ENCODE measurements around the gene AK9. TPM values are rescaled to one million over a fixed set of nuclear protein-coding genes. Genes with fewer than 3 reads are reported as not detected.
A peak's percentile ranks its signal among the peaks of the same experiment; 100 is the strongest.

AK9 gene
- total RNA-seq, 1 experiment from 2014 or later, result 2.3 TPM

DNA sequence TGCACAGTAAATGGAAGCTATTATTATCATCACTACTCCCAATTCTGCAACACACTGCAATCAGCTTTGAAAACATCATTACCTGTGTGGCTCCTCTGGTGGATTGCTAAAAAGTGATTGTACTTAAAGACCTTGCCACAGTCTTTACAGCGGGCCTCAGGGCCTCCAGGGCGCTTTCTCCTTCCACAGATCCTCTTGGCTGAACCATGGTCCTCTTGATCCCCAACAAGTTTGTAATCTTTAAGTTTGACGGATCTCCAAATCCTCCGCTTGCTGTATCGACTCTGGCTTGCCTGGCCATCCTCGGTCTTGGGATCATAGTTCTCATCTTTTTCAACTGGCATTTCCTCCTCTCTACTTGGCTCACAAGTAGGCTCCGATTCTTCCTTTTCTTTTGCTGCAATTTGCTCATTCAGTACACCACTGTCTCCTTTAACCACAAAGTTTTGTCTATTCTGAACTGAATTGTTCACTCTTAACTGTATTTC is 210.0 kb downstream of the AK9 start:
- Histone ChIP-seq H3K4me1 (ENCODE audit: control insufficient read depth, insufficient read depth, low read length) (peaks cover 48% of the 10 kb centered on the region), H3K9me3 (ENCODE audit: control insufficient read depth, insufficient read depth, low read depth, low read length) (no peaks in the 10 kb centered on the region), H3K27ac (ENCODE audit: low read length) (peak overlapping the region; percentile 40; the same call in 1 of the 2 replicates), H3K27me3 (ENCODE audit: control insufficient read depth, insufficient read depth, low read length) (no peaks in the 10 kb centered on the region), H3K36me3 (ENCODE audit: control insufficient read depth, insufficient read depth, low read length) (peaks cover 22% of the 10 kb centered on the region), H3K4me3 (ENCODE audit: low read depth in 2 of 2, low read length in 2 of 2) (no peak overlapping the region; a peak in 1 of 4 replicates)
- ATAC-seq (no peak), DNase-seq (ENCODE audit: low read depth, low spot score) (no peak)
- ChIA-PET CTCF (no interaction called here), POLR2A (no interaction called here)
- TF ChIP-seq TCF7L2 (IDR thresholded peaks at IDR 0.05; ENCODE audit: low read depth, low read length), result no peak
- TF ChIP-seq, protein P1, sequence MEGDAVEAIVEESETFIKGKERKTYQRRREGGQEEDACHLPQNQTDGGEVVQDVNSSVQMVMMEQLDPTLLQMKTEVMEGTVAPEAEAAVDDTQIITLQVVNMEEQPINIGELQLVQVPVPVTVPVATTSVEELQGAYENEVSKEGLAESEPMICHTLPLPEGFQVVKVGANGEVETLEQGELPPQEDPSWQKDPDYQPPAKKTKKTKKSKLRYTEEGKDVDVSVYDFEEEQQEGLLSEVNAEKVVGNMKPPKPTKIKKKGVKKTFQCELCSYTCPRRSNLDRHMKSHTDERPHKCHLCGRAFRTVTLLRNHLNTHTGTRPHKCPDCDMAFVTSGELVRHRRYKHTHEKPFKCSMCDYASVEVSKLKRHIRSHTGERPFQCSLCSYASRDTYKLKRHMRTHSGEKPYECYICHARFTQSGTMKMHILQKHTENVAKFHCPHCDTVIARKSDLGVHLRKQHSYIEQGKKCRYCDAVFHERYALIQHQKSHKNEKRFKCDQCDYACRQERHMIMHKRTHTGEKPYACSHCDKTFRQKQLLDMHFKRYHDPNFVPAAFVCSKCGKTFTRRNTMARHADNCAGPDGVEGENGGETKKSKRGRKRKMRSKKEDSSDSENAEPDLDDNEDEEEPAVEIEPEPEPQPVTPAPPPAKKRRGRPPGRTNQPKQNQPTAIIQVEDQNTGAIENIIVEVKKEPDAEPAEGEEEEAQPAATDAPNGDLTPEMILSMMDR (IDR thresholded peaks at IDR 0.05), result no peak
- no peak for TF ChIP-seq POLR2AphosphoS5 (IDR thresholded peaks at IDR 0.05; ENCODE audit: low read depth, low read length)
- TF ChIP-seq, protein P2, sequence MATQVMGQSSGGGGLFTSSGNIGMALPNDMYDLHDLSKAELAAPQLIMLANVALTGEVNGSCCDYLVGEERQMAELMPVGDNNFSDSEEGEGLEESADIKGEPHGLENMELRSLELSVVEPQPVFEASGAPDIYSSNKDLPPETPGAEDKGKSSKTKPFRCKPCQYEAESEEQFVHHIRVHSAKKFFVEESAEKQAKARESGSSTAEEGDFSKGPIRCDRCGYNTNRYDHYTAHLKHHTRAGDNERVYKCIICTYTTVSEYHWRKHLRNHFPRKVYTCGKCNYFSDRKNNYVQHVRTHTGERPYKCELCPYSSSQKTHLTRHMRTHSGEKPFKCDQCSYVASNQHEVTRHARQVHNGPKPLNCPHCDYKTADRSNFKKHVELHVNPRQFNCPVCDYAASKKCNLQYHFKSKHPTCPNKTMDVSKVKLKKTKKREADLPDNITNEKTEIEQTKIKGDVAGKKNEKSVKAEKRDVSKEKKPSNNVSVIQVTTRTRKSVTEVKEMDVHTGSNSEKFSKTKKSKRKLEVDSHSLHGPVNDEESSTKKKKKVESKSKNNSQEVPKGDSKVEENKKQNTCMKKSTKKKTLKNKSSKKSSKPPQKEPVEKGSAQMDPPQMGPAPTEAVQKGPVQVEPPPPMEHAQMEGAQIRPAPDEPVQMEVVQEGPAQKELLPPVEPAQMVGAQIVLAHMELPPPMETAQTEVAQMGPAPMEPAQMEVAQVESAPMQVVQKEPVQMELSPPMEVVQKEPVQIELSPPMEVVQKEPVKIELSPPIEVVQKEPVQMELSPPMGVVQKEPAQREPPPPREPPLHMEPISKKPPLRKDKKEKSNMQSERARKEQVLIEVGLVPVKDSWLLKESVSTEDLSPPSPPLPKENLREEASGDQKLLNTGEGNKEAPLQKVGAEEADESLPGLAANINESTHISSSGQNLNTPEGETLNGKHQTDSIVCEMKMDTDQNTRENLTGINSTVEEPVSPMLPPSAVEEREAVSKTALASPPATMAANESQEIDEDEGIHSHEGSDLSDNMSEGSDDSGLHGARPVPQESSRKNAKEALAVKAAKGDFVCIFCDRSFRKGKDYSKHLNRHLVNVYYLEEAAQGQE (IDR thresholded peaks at IDR 0.05; ENCODE audit: insufficient read depth in 1 of 2, low read depth in 2 of 2, low read length in 1 of 2), result no peak
- TF ChIP-seq SIN3A (IDR thresholded peaks at IDR 0.05; ENCODE audit: borderline replicate concordance, insufficient read depth, low read depth, low read length), result no peak
- BruUV-seq (replicated peaks), result TSS peak; percentile 76
- intact Hi-C loops (cut with micrococcal nuclease; ENCODE audit: unreplicated experiment), result no loop called here
- in situ Hi-C loops (cut with HindIII; ENCODE audit: low pct_unique_long_range_greater_than_20kb, low sequenced_read_pairs), result no loop called here

DNA sequence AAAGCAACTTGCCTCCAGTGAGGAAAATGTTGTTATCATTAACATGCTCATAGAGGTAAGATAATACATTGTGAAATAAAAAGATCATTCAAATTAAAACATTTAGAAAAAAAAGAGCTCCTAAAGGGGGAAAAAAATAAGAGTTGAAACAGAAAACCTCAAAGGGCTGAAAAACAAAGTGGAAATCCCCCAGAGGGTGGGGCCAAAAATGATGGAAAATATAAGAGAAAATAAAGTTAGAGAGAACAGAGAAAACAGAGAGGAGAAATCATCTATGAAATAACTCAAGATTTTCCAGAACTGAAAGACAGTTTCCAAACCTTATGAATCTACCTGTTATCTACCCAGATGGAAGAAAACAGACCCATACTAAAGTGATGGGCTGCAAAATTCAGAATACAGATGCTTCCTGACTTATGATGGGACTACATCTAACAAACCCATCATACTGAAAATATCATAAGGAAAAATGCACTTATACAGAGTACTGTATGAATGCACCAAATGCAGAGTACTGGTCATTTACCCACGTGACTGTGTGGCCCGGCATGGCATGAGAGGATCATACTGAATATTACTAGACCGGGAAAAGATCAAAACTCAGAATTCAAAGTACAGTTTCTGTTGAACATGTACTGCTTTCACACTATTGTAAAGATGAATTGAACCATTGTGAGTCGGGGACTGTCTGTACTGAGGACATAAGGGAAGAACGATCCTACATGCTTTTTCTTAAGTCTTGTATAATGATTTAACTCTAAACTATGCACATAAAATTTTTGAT is 212.0 kb downstream of the AK9 start:
- H3K27ac ChIP-seq (ENCODE audit: low read length), result peak overlapping the region; percentile 14; the same call in 1 of the 2 replicates
- in situ Hi-C loops (cut with HindIII; ENCODE audit: low pct_unique_long_range_greater_than_20kb, low sequenced_read_pairs), result no loop called here
- TF ChIP-seq, protein P1 (IDR thresholded peaks at IDR 0.05), result no peak
- TF ChIP-seq SIN3A (IDR thresholded peaks at IDR 0.05; ENCODE audit: borderline replicate concordance, insufficient read depth, low read depth, low read length) (no peak), POLR2AphosphoS5 (IDR thresholded peaks at IDR 0.05; ENCODE audit: low read depth, low read length) (no peak)
- peaks cover 48% of the 10 kb centered on the region for H3K4me1 ChIP-seq (ENCODE audit: control insufficient read depth, insufficient read depth, low read length)
- BruUV-seq (replicated peaks), result no TSS peak
- H3K9me3 ChIP-seq (ENCODE audit: control insufficient read depth, insufficient read depth, low read depth, low read length), result no peaks in the 10 kb centered on the region
- H3K27me3 ChIP-seq (ENCODE audit: control insufficient read depth, insufficient read depth, low read length), result no peaks in the 10 kb centered on the region
- CTCF ChIA-PET, result no interaction called here
- no peak for DNase-seq (ENCODE audit: low read depth, low spot score)
- ATAC-seq, result no peak
- H3K4me3 ChIP-seq (ENCODE audit: low read depth in 2 of 2, low read length in 2 of 2), result peak overlapping the region; percentile 7; a peak in 1 of 4 replicates
- peaks cover 32% of the 10 kb centered on the region for H3K36me3 ChIP-seq (ENCODE audit: control insufficient read depth, insufficient read depth, low read length)
- intact Hi-C loops (cut with micrococcal nuclease; ENCODE audit: unreplicated experiment), result no loop called here
- POLR2A ChIA-PET, result interaction anchor here (0.6 kb wide), 1 partner anchor 14 kb away, joined by 3 read pairs; no protein-coding TSS in a partner anchor
